ENCODE results near the gene ZNF611. TPM values are rescaled to one million over a fixed set of nuclear protein-coding genes. Genes with fewer than 3 reads are reported as not detected.

ZNF611 gene
- polyA plus RNA-seq, 1 donor from 2014 or later: 11.8 TPM

- Histone ChIP-seq H3K27ac (ENCODE audit: low read length) (no peak overlapping the region), H3K27me3 (ENCODE audit: insufficient read depth, low read depth, low read length) (no peaks in the 10 kb centered on the region), H3K4me2 (ENCODE audit: low read length) (no peak overlapping the region), H2AFZ (ENCODE audit: low read depth, low read length) (no peak overlapping the region), H3K9ac (ENCODE audit: low read length) (no peak overlapping the region), H3K4me3 (ENCODE audit: low read length) (no peak overlapping the region), H3F3A (ENCODE audit: insufficient read depth, low read length, poor library complexity, severe bottlenecking) (no peaks in the 10 kb centered on the region), H3K36me3 (ENCODE audit: insufficient read depth, low read length) (no peaks in the 10 kb centered on the region), H4K20me1 (ENCODE audit: insufficient read depth) (no peaks in the 10 kb centered on the region), H3K9me2 (ENCODE audit: insufficient read depth, low read length) (no peaks in the 10 kb centered on the region), H3K9me3 (ENCODE audit: low read length) (no peaks in the 10 kb centered on the region), H3K79me2 (replicated peaks; ENCODE audit: insufficient read depth, low read length) (no peaks in the 10 kb centered on the region)
- TF ChIP-seq EZH2 (IDR thresholded peaks at IDR 0.05; ENCODE audit: borderline replicate concordance, insufficient read depth, low read length, poor library complexity, severe bottlenecking) (no peak), MXI1 (conservative IDR thresholded peaks at IDR 0.05; ENCODE audit: poor library complexity, severe bottlenecking) (no peak), RAD21 (conservative IDR thresholded peaks at IDR 0.05) (no peak), CTCF (IDR thresholded peaks at IDR 0.05; ENCODE audit: poor library complexity, severe bottlenecking) (no peak), TAF1 (IDR thresholded peaks at IDR 0.05; ENCODE audit: low read depth) (no peak), EP300 (conservative IDR thresholded peaks at IDR 0.05; ENCODE audit: poor library complexity, severe bottlenecking) (no peak), REST (IDR thresholded peaks at IDR 0.05; ENCODE audit: borderline replicate concordance) (no peak), SMC3 (conservative IDR thresholded peaks at IDR 0.05; ENCODE audit: poor library complexity) (no peak), POLR2AphosphoS5 (IDR thresholded peaks at IDR 0.05) (no peak)
These were observed 4.7 kb upstream of the ZNF611 start for GRCh38 chr19:52739576-52739975.

- Histone ChIP-seq H3K36me3 (ENCODE audit: insufficient read depth, low read length) (no peaks in the 10 kb centered on the region), H3K4me3 (ENCODE audit: low read length) (no peak overlapping the region), H3K9me2 (ENCODE audit: insufficient read depth, low read length) (no peaks in the 10 kb centered on the region), H3K9ac (ENCODE audit: low read length) (no peak overlapping the region), H3K4me2 (ENCODE audit: low read length) (no peak overlapping the region), H3K9me3 (ENCODE audit: low read length) (no peaks in the 10 kb centered on the region), H3F3A (ENCODE audit: insufficient read depth, low read length, poor library complexity, severe bottlenecking) (no peaks in the 10 kb centered on the region), H3K79me2 (replicated peaks; ENCODE audit: insufficient read depth, low read length) (no peaks in the 10 kb centered on the region), H2AFZ (ENCODE audit: low read depth, low read length) (no peak overlapping the region), H3K27me3 (ENCODE audit: insufficient read depth, low read depth, low read length) (no peaks in the 10 kb centered on the region), H4K20me1 (ENCODE audit: insufficient read depth) (no peaks in the 10 kb centered on the region), H3K27ac (ENCODE audit: low read length) (no peak overlapping the region)
- TF ChIP-seq TAF1 (IDR thresholded peaks at IDR 0.05; ENCODE audit: low read depth) (no peak), RAD21 (conservative IDR thresholded peaks at IDR 0.05) (no peak), EZH2 (IDR thresholded peaks at IDR 0.05; ENCODE audit: borderline replicate concordance, insufficient read depth, low read length, poor library complexity, severe bottlenecking) (no peak), MXI1 (conservative IDR thresholded peaks at IDR 0.05; ENCODE audit: poor library complexity, severe bottlenecking) (no peak), SMC3 (conservative IDR thresholded peaks at IDR 0.05; ENCODE audit: poor library complexity) (no peak), POLR2AphosphoS5 (IDR thresholded peaks at IDR 0.05) (no peak), CTCF (IDR thresholded peaks at IDR 0.05; ENCODE audit: poor library complexity, severe bottlenecking) (no peak), REST (IDR thresholded peaks at IDR 0.05; ENCODE audit: borderline replicate concordance) (no peak), EP300 (conservative IDR thresholded peaks at IDR 0.05; ENCODE audit: poor library complexity, severe bottlenecking) (no peak)
These were observed 890 bp upstream of the ZNF611 start for GRCh38 chr19:52735734-52736133.
